ENCODE measurements around the gene UNC45B.
"Not testable (repeated sequence)": the region's sequence is repeated elsewhere in the genome, so short reads cannot be mapped to it uniquely, and the experiment has no call there.

DNA sequence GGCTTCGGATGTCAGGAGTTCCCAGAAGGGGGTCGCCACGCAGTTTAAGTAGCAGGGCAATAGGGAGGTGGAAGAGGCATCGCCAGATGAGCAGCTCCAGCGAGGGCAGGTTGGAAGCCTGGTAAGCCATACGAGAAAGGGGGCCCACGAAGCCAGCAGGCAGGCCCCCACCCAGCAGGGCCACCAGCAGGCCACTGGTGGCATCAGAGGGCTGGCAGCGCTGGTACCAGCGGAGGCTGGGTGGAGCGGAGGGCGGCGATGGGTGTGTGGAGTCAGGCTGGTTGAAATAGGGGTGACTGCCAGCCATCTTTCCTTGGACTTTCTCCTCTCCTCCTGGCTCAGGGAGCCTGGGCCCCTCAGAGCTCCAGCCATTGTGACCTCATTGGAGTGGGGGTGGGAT is 46.4 kb downstream of the UNC45B start, which contains the start of gene SLC35G3:
- TF ChIP-seq, protein P1, sequence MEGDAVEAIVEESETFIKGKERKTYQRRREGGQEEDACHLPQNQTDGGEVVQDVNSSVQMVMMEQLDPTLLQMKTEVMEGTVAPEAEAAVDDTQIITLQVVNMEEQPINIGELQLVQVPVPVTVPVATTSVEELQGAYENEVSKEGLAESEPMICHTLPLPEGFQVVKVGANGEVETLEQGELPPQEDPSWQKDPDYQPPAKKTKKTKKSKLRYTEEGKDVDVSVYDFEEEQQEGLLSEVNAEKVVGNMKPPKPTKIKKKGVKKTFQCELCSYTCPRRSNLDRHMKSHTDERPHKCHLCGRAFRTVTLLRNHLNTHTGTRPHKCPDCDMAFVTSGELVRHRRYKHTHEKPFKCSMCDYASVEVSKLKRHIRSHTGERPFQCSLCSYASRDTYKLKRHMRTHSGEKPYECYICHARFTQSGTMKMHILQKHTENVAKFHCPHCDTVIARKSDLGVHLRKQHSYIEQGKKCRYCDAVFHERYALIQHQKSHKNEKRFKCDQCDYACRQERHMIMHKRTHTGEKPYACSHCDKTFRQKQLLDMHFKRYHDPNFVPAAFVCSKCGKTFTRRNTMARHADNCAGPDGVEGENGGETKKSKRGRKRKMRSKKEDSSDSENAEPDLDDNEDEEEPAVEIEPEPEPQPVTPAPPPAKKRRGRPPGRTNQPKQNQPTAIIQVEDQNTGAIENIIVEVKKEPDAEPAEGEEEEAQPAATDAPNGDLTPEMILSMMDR (IDR thresholded peaks at IDR 0.05; ENCODE audit: low read length): not testable (repeated sequence)
- TF ChIP-seq EZH2 (IDR thresholded peaks at IDR 0.05; ENCODE audit: borderline replicate concordance, low read length): not testable (repeated sequence)

All from OCI-LY1 (cell line).